ENCODE measurements around the gene HEXB. TPM values are rescaled to one million over a fixed set of nuclear protein-coding genes. Genes with fewer than 3 reads are reported as not detected.

The HEXB gene
- total and polyA plus RNA-seq, 9 of the 15 experiments (the other 6 are each of a cell fraction or from before 2014, with no cell fraction given) = 22.9 to 158 (median 108) TPM

- TF ChIP-seq SNRNP70 (optimal IDR thresholded peaks at IDR 0.05; ENCODE audit: low read depth, low read length) (no peak), ID3 (CRISPR knock-in tag; IDR thresholded peaks at IDR 0.05) (no peak), ID3 (tag; IDR thresholded peaks at IDR 0.05) (no peak), FOXJ2 (tag; IDR thresholded peaks at IDR 0.05) (no peak), ZNF134 (CRISPR knock-in tag; conservative IDR thresholded peaks at IDR 0.05) (0 out of 2 replicates have a peak, but pooled peaks have one; percentile 26), CHAMP1 (IDR thresholded peaks at IDR 0.05) (no peak), ZNF41 (CRISPR knock-in tag; conservative IDR thresholded peaks at IDR 0.05) (no peak), ZNF197 (CRISPR knock-in tag; IDR thresholded peaks at IDR 0.05; ENCODE audit: low read depth) (no peak), RFX5 (IDR thresholded peaks at IDR 0.05; ENCODE audit: low read depth, low read length) (no peak), TRIM28 (IDR thresholded peaks at IDR 0.05) (no peak), ARID2 (IDR thresholded peaks at IDR 0.05) (no peak), SREBF1 (IDR thresholded peaks at IDR 0.05; ENCODE audit: borderline replicate concordance, low read depth, low read length) (no peak), ATF3 (IDR thresholded peaks at IDR 0.05) (peak; percentile 93), ATF3 (CRISPR knock-in tag; conservative IDR thresholded peaks at IDR 0.05) (peak; percentile 94; the same call in 1 of the 2 replicates), CSDE1 (IDR thresholded peaks at IDR 0.05) (peak in 1 of 2 experiments; percentile 38; a peak in 1 of 4 replicates), E2F4 (CRISPR knock-in tag; IDR thresholded peaks at IDR 0.05; ENCODE audit: low read depth) (peak; percentile 13; the same call in 1 of the 2 replicates), ARID1B (IDR thresholded peaks at IDR 0.05) (peak; percentile 43; the same call in 1 of the 2 replicates), TEAD1 (CRISPR knock-in tag; IDR thresholded peaks at IDR 0.05) (no peak)
Observed at GRCh38 chr5:74684900-74685851, at the start of gene HEXB (continued).
